Neural progenitor cell (in vitro differentiated cells): Measurements from ENCODE around the gene PPP1CA. TPM values are rescaled to one million over a fixed set of nuclear protein-coding genes. Genes with fewer than 3 reads are reported as not detected.

Experiments
- DNase-seq: peaks from one replicate; pipeline ENCODE4 v3.0.0-alpha.2; 2016; ENCODE audit warnings: low spot score
- H2AFZ ChIP-seq: fragments of 200-600 bp; sonication (generic); replicated peaks from 2 replicates; pipeline ENCODE4 v1.6.1; 2016; ENCODE audit warnings: antibody characterized with exemption
- H3F3A ChIP-seq: fragments of 200-600 bp; sonication (generic); 2 replicates; pipeline ENCODE4 v1.6.1; 2016; ENCODE audit warnings: antibody characterized with exemption, low read depth
- H3K27ac ChIP-seq: fragments of 200-600 bp; sonication (generic); 2 replicates; pipeline ENCODE4 v1.5.1; 2016; ENCODE audit warnings: mild to moderate bottlenecking
- H3K27me3 ChIP-seq: fragments of 200-600 bp; sonication (generic); 2 replicates; pipeline ENCODE4 v1.6.1; 2016; ENCODE audit warnings: mild to moderate bottlenecking, moderate library complexity
- H3K36me3 ChIP-seq: fragments of 200-600 bp; sonication (generic); 2 replicates; pipeline ENCODE4 v1.5.1; 2016
- H3K4me1 ChIP-seq: fragments of 200-600 bp; sonication (generic); 2 replicates; pipeline ENCODE4 v1.6.1; 2016; ENCODE audit warnings: mixed run types
- H3K4me2 ChIP-seq: fragments of 200-600 bp; sonication (generic); 2 replicates; pipeline ENCODE4 v1.6.1; 2016
- H3K4me3 ChIP-seq: fragments of 200-600 bp; sonication (generic); 2 replicates; pipeline ENCODE4 v1.5.1; 2016
- H3K79me2 ChIP-seq: fragments of 200-600 bp; sonication (generic); 2 replicates; pipeline ENCODE4 v1.6.1; 2016; ENCODE audit warnings: low read depth
- H3K9ac ChIP-seq: fragments of 200-600 bp; sonication (generic); 2 replicates; pipeline ENCODE4 v1.6.1; 2016
- H3K9me3 ChIP-seq: fragments of 200-600 bp; sonication (generic); 2 replicates; pipeline ENCODE4 v1.5.1; 2016; ENCODE audit warnings: low read depth
- H4K20me1 ChIP-seq: fragments of 200-600 bp; sonication (generic); 2 replicates; pipeline ENCODE4 v1.6.1; 2016; ENCODE audit warnings: low read depth
- H3K27ac Mint-ChIP-seq: 3 replicates; pipeline ENCODE4 v1.8.0; 2021; ENCODE audit warnings: mixed read lengths
- H3K27me3 Mint-ChIP-seq: 2 replicates; pipeline ENCODE4 v1.8.0; 2022; ENCODE audit warnings: low read depth, mild to moderate bottlenecking, inconsistent platforms, moderate library complexity, mixed read lengths; ENCODE audit not compliant: insufficient read depth
- H3K36me3 Mint-ChIP-seq: 3 replicates; pipeline ENCODE4 v1.8.0; 2021; ENCODE audit warnings: mixed read lengths
- H3K4me1 Mint-ChIP-seq: 3 replicates; pipeline ENCODE4 v1.8.0; 2021; ENCODE audit warnings: mixed read lengths
- H3K4me3 Mint-ChIP-seq: 3 replicates; pipeline ENCODE4 v1.8.0; 2021; ENCODE audit warnings: mild to moderate bottlenecking, moderate library complexity, mixed read lengths
- H3K9me3 Mint-ChIP-seq: 3 replicates; pipeline ENCODE4 v1.8.0; 2020; ENCODE audit warnings: mixed read lengths
- CTCF ChIP-seq: fragments of 200-600 bp; sonication (generic); IDR thresholded peaks from 2 replicates; pipeline ENCODE4 v1.5.1; 2017; ENCODE audit warnings: antibody characterized with exemption, mild to moderate bottlenecking
- EZH2 ChIP-seq: fragments of 200-600 bp; sonication (generic); IDR thresholded peaks from 2 replicates; pipeline ENCODE4 v1.6.1; 2017; ENCODE audit warnings: antibody characterized with exemption, mild to moderate bottlenecking, moderate library complexity
- EZH2phosphoT487 ChIP-seq: fragments of 200-600 bp; sonication (generic); IDR thresholded peaks from 2 replicates; pipeline ENCODE4 v1.6.1; 2017; ENCODE audit warnings: antibody characterized with exemption
- total RNA-seq: library from RNA; depleted of rRNA; stranded (reverse); fragments of >200 nt; gene quantifications from 2 replicates; pipeline ENCODE4 v1.2.3, GENCODE V29; 2015; ENCODE audit warnings: low replicate concordance

Gene PPP1CA
- total RNA-seq, 1 donor from 2014 or later = 102 TPM

GRCh38 chr11:67381244-67381972, 20.2 kb downstream of the PPP1CA start:
- Histone ChIP-seq H3K9ac (no peak overlapping the region), H3K36me3 (no peaks in the 10 kb centered on the region), H3K4me1 (peaks cover 7% of the 10 kb centered on the region), H3K27ac (no peak overlapping the region), H3K4me3 (no peak overlapping the region), H4K20me1 (no peaks in the 10 kb centered on the region), H3K27me3 (peaks cover 28% of the 10 kb centered on the region), H3K79me2 (no peaks in the 10 kb centered on the region), H3K4me2 (no peak overlapping the region), H2AFZ (no peak overlapping the region), H3F3A (peaks cover 6% of the 10 kb centered on the region), H3K9me3 (no peaks in the 10 kb centered on the region)
- H3K9me3 Mint-ChIP-seq = no peaks in the 10 kb centered on the region
- H3K4me1 Mint-ChIP-seq = peaks cover 14% of the 10 kb centered on the region
- TF ChIP-seq EZH2phosphoT487 (no peak), EZH2 (no peak), CTCF (no peak)
- no peak for DNase-seq
- H3K27ac Mint-ChIP-seq = no peak overlapping the region
- H3K4me3 Mint-ChIP-seq = no peak overlapping the region
- peaks cover 6% of the 10 kb centered on the region for H3K27me3 Mint-ChIP-seq
- no peaks in the 10 kb centered on the region for H3K36me3 Mint-ChIP-seq

- TF ChIP-seq CTCF (no peak), EZH2phosphoT487 (no peak), EZH2 (no peak)
- peaks cover 11% of the 10 kb centered on the region for H3K27me3 Mint-ChIP-seq
- H2AFZ ChIP-seq = no peak overlapping the region
- no peaks in the 10 kb centered on the region for H3K36me3 Mint-ChIP-seq
- no peak overlapping the region for H3K27ac Mint-ChIP-seq
- H3K4me3 ChIP-seq = no peak overlapping the region
- H3K4me3 Mint-ChIP-seq = no peak overlapping the region
- H3K36me3 ChIP-seq = no peaks in the 10 kb centered on the region
- H3K4me1 Mint-ChIP-seq = peaks cover 30% of the 10 kb centered on the region
- no peaks in the 10 kb centered on the region for H3K9me3 ChIP-seq
- no peak overlapping the region for H3K9ac ChIP-seq
- H3K9me3 Mint-ChIP-seq = no peaks in the 10 kb centered on the region
- peaks cover 41% of the 10 kb centered on the region for H3K27me3 ChIP-seq
- peaks cover 22% of the 10 kb centered on the region for H3F3A ChIP-seq
- DNase-seq = no peak
- peaks cover 28% of the 10 kb centered on the region for H3K4me1 ChIP-seq
- no peak overlapping the region for H3K4me2 ChIP-seq
- H3K27ac ChIP-seq = no peak overlapping the region
- H3K79me2 ChIP-seq = no peaks in the 10 kb centered on the region
- H4K20me1 ChIP-seq = no peaks in the 10 kb centered on the region
Measured at GRCh38 chr11:67379061-67380058, 22.3 kb downstream of the PPP1CA start.

- peaks cover 14% of the 10 kb centered on the region for H3K27me3 Mint-ChIP-seq
- no peaks in the 10 kb centered on the region for H3K9me3 Mint-ChIP-seq
- DNase-seq = no peak
- H3K4me3 Mint-ChIP-seq = no peak overlapping the region
- Histone ChIP-seq H3K9ac (no peak overlapping the region), H3F3A (peaks cover 29% of the 10 kb centered on the region), H3K9me3 (no peaks in the 10 kb centered on the region), H4K20me1 (no peaks in the 10 kb centered on the region), H3K27ac (no peak overlapping the region), H3K79me2 (no peaks in the 10 kb centered on the region), H3K4me2 (no peak overlapping the region), H3K36me3 (no peaks in the 10 kb centered on the region), H2AFZ (no peak overlapping the region), H3K27me3 (peaks cover 45% of the 10 kb centered on the region), H3K4me3 (no peak overlapping the region), H3K4me1 (peaks cover 33% of the 10 kb centered on the region)
- TF ChIP-seq EZH2phosphoT487 = no peak
- TF ChIP-seq CTCF = no peak
- no peak for TF ChIP-seq EZH2
- H3K36me3 Mint-ChIP-seq = no peaks in the 10 kb centered on the region
- peak overlapping the region; percentile 69 for H3K27ac Mint-ChIP-seq
- H3K4me1 Mint-ChIP-seq = peaks cover 35% of the 10 kb centered on the region
Measured at GRCh38 chr11:67378544-67378943, 23.1 kb downstream of the PPP1CA start.
